ENCODE measurements around the gene P2RY2. TPM values are rescaled to one million over a fixed set of nuclear protein-coding genes. Genes with fewer than 3 reads are reported as not detected.
"Not testable (repeated sequence)": the region's sequence is repeated elsewhere in the genome, so short reads cannot be mapped to it uniquely, and the experiment has no call there.

P2RY2 gene
- total RNA-seq, 1 donor from 2014 or later, result 0.42 TPM

DNA sequence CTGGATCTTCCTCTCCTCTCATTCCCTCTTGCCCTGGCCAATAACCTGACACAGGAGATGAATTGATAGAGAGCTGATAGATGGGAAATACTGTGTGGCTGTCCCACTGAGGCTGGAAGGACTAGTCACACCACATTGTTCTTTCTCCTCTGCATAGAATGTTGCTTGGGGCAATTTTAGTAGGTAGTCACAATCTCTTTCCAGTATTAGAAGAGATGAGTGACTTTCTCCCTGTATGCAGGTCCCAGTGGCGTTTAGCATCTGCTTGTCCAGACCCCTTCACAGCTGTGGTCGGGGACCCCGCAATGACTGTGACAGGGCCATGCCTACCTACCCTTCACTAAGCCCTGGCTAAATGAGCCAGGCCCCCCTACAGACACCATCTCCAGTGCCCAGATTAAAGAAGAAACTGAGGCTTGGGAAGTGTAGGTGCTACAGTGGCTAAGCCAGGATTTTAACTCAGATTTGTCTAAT is 24.0 kb upstream of the P2RY2 start:
- Mint-ChIP-seq H3K4me3 (no peak overlapping the region), H3K36me3 (ENCODE audit: low read depth) (no peaks in the 10 kb centered on the region), H3K27ac (no peak overlapping the region), H3K9me3 (no peaks in the 10 kb centered on the region), H3K27me3 (peaks cover 2% of the 10 kb centered on the region), H3K4me1 (peaks cover 28% of the 10 kb centered on the region)
- TF ChIP-seq, protein P1, sequence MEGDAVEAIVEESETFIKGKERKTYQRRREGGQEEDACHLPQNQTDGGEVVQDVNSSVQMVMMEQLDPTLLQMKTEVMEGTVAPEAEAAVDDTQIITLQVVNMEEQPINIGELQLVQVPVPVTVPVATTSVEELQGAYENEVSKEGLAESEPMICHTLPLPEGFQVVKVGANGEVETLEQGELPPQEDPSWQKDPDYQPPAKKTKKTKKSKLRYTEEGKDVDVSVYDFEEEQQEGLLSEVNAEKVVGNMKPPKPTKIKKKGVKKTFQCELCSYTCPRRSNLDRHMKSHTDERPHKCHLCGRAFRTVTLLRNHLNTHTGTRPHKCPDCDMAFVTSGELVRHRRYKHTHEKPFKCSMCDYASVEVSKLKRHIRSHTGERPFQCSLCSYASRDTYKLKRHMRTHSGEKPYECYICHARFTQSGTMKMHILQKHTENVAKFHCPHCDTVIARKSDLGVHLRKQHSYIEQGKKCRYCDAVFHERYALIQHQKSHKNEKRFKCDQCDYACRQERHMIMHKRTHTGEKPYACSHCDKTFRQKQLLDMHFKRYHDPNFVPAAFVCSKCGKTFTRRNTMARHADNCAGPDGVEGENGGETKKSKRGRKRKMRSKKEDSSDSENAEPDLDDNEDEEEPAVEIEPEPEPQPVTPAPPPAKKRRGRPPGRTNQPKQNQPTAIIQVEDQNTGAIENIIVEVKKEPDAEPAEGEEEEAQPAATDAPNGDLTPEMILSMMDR (IDR thresholded peaks at IDR 0.05), result no peak
- POLR2A ChIA-PET, result no interaction called here
- CTCF ChIA-PET, result no interaction called here
- intact Hi-C loops (cut with micrococcal nuclease), result no loop called here
- no peak for DNase-seq
- no peak for ATAC-seq (ENCODE audit: low read depth)

DNA sequence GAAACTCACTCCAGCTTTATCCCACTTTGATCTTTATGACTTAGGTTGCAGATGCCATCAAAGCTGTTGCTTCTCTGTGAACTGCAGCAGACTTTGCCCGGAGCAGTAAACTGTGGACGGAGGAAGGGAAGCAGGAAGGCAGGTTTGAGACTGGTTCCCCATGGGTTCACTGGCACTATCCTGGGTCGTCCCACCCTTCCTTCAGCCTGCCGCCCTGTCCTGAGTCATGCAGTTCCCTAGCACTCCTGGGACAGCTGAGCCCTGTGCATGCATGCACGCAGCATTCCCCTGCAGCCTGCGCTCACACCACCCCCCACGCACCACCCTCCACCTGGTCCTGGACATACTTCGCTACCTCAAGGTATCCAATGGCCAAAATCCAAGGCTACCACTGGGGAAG is 23.5 kb upstream of the P2RY2 start:
- POLR2A ChIA-PET, result no interaction called here
- intact Hi-C loops (cut with micrococcal nuclease), result no loop called here
- Mint-ChIP-seq H3K27ac (no peak overlapping the region), H3K36me3 (ENCODE audit: low read depth) (no peaks in the 10 kb centered on the region), H3K9me3 (no peaks in the 10 kb centered on the region), H3K4me1 (peaks cover 23% of the 10 kb centered on the region), H3K27me3 (peaks cover 2% of the 10 kb centered on the region), H3K4me3 (no peak overlapping the region)
- TF ChIP-seq, protein P1 (IDR thresholded peaks at IDR 0.05), result no peak
- no peak for DNase-seq
- no peak for ATAC-seq (ENCODE audit: low read depth)
- CTCF ChIA-PET, result no interaction called here

DNA sequence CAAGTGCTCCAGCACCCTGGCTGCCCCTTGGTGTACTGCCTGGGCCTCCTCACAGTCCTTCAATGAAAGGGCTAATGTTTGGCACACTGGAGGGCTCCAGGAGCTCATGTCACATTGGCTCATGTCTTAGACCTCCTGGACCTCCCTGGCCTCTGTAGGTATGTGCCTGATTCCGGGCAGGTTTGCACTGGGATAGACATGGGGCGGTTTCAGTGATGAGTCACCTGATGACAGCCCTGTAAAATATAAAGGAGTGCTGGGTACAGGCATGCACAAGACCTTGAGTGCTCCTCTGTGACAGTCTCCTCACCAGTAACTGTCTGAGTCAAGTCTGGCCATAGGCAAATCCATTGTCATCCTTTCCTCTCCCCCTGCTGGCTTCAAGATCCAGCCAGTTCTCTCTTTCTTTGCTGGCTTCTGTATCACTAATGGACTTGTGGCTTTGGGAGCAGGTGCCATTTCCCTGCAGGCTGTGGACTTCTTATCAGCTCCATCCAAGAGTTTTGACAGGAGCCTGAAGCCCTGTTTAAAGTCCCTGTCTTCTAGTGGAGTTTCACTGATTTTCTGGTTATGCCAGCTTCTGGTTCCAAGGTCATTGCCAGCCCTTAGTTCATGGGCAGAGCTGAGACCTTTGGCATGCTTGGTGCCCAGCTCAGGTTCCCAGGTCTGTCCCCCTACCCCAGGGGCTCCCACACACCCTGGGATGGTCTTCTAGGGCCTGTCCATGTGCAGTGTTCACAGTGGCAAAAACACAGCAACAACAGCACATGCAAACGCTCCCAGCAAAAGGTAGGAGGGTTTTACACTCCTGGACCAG is 22.7 kb upstream of the P2RY2 start:
- DNase-seq (no peak), ATAC-seq (ENCODE audit: low read depth) (no peak)
- peaks cover 15% of the 10 kb centered on the region for H3K4me1 Mint-ChIP-seq
- CTCF ChIA-PET, result no interaction called here
- peaks cover 2% of the 10 kb centered on the region for H3K27me3 Mint-ChIP-seq
- H3K27ac Mint-ChIP-seq, result no peak overlapping the region
- no peak overlapping the region for H3K4me3 Mint-ChIP-seq
- TF ChIP-seq, protein P1 (IDR thresholded peaks at IDR 0.05), result no peak
- POLR2A ChIA-PET, result no interaction called here
- no peaks in the 10 kb centered on the region for H3K9me3 Mint-ChIP-seq
- intact Hi-C loops (cut with micrococcal nuclease), result no loop called here
- H3K36me3 Mint-ChIP-seq (ENCODE audit: low read depth), result no peaks in the 10 kb centered on the region

DNA sequence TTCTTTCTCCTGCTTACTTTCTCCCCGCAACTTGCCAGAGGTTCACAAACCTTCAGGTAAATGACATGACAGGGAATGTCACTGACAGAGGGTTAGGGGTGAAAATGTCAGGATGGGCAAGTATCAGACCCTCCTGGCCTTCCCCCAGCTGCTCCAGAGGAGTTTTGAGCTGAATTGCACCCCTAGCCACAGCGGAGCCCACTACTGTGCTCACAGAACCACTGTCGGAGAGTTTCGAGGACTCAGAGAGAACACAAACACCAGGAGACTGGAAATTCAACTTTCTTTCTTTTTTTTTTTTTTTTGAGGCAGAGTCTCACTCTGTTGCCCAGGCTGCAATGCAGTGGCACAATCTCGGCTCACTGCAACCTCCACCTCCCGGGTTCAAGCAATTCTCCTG is 21.5 kb upstream of the P2RY2 start:
- DNase-seq (no peak), ATAC-seq (ENCODE audit: low read depth) (no peak)
- POLR2A ChIA-PET, result no interaction called here
- no peak overlapping the region for H3K4me3 Mint-ChIP-seq
- TF ChIP-seq, protein P1 (IDR thresholded peaks at IDR 0.05), result no peak
- H3K9me3 Mint-ChIP-seq, result no peaks in the 10 kb centered on the region
- H3K36me3 Mint-ChIP-seq (ENCODE audit: low read depth), result no peaks in the 10 kb centered on the region
- peaks cover 2% of the 10 kb centered on the region for H3K27me3 Mint-ChIP-seq
- CTCF ChIA-PET, result no interaction called here
- intact Hi-C loops (cut with micrococcal nuclease), result no loop called here
- H3K4me1 Mint-ChIP-seq, result peaks cover 3% of the 10 kb centered on the region
- no peak overlapping the region for H3K27ac Mint-ChIP-seq

DNA sequence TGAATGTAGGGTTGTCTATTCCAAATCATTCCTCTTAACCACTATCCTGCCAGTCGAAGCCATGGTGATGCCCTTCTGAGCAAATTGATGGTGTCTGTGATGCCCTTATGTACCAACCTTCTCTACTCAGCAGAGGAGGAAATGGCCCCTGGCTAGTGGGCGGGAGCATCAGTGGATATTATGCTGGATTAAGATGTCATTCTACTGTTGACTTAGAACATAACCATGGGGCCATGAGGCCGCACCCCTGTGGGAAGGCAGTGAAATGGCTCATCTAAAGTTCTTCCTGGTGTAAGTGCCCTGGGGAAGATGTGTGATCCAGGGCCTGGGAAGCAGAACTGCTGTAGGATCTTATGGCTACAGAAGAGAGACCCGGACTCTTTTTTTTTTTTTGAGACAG is 20.7 kb upstream of the P2RY2 start:
- DNase-seq, result no peak
- peaks cover 2% of the 10 kb centered on the region for H3K27me3 Mint-ChIP-seq
- no peak for ATAC-seq (ENCODE audit: low read depth)
- TF ChIP-seq, protein P1 (IDR thresholded peaks at IDR 0.05), result no peak
- H3K4me3 Mint-ChIP-seq, result no peak overlapping the region
- H3K36me3 Mint-ChIP-seq (ENCODE audit: low read depth), result no peaks in the 10 kb centered on the region
- intact Hi-C loops (cut with micrococcal nuclease), result no loop called here
- H3K9me3 Mint-ChIP-seq, result no peaks in the 10 kb centered on the region
- no peak overlapping the region for H3K27ac Mint-ChIP-seq
- ChIA-PET POLR2A (interaction anchor here (0.7 kb wide), 1 partner anchor 484 kb away, joined by 7 read pairs; no protein-coding TSS in a partner anchor), CTCF (no interaction called here)
- H3K4me1 Mint-ChIP-seq, result peaks cover 2% of the 10 kb centered on the region

DNA sequence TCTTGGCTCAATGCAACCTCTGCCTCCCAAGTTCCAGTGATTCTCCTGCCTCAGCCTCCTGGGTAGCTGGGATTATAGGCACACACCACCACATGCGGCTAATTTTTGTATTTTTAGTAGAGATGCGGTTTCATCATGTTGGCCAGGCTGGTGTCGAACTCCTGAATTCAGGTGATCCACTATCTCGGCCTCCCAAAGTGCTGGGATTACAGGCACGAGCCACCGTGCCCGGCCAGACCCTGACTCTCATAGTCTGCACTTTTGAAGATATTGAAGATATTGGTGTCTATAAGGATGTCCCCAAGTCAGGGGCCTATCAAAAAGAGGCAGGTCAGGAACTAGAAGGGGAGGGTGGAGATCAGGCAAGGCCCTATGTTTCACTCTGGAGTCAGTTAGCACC is 20.3 kb upstream of the P2RY2 start:
- H3K4me1 Mint-ChIP-seq; intact Hi-C loops (cut with micrococcal nuclease); ATAC-seq (ENCODE audit: low read depth); CTCF ChIA-PET; H3K4me3 Mint-ChIP-seq; H3K36me3 Mint-ChIP-seq (ENCODE audit: low read depth); H3K9me3 Mint-ChIP-seq; H3K27ac Mint-ChIP-seq; DNase-seq; H3K27me3 Mint-ChIP-seq: not testable (repeated sequence)
- POLR2A ChIA-PET, result interaction anchor here (0.7 kb wide), 1 partner anchor 485 kb away, joined by 7 read pairs; no protein-coding TSS in a partner anchor

Data from activated B cell treated with CpG ODN at 0.5 μM for 24 hours (primary cell).